Kasumi-1 (cell line): ENCODE data around the gene PKNOX1.
A peak's percentile ranks its signal among the peaks of the same experiment; 100 is the strongest.
"Not testable (repeated sequence)": the region's sequence is repeated elsewhere in the genome, so short reads cannot be mapped to it uniquely, and the experiment has no call there.

Experiments used
- DNase-seq, 2 experiments: peaks; one replicate each; lab custom pipeline; 2025; lab: John Stamatoyannopoulos, UW

PKNOX1 gene

DNA sequence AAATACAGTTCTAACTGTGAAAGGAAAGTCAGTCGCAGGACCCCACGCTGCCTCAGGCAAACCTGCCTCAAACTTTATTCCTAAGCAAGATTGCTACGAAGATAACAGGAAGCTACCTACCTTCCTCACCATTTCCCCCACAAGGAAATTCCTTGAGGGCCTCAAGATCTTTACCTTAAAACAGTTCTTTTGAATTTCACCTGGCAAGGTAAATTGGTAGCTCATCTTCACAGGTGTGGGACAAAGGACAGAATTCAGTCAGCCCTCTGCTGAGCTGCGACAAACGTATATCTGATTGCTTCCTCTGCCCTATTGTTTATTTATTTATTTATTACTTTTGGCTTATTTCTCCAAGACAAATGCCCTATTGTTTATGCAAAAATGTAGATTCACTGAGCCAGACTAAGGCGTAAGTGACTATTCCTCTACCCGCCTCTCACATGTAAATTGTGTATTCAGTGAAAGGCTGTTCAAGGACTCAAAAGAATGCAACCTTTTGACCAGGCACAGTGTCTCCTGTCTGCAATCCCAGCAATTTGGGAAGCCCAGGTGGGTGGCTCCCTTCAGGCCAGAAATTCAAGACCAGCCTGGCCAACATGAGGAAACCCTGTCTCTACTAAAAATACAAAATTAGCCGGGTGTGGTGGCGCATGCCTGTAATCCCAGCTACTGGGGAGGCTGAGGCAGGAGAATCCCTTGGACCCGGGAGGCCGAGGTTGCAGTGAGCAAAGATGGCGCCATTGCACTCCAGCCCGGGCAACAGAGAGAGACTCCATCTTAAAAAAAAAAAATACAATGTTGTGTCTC, 17.3 kb upstream of the PKNOX1 start:
- DNase-seq = no peak

DNA sequence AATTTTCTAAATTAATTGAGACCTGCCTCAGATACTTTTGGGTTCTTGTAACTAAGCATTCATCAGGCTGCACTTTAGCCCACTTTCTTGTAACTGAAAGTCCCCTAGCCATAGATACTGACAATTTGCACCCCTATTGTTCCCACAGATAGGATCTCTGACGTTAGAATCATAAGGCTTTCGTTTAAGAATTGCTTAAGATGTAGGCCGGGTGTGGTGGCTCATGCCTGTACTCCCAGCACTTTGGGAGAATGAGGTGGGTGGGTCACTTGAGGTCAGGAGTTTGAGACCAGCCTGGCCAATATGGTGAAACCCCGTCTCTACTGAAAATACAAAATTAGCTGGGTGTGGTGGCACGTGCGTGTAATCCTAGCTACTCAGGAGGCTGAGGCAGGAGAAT, 16.2 kb upstream of the PKNOX1 start:
- not testable (repeated sequence) for DNase-seq

DNA sequence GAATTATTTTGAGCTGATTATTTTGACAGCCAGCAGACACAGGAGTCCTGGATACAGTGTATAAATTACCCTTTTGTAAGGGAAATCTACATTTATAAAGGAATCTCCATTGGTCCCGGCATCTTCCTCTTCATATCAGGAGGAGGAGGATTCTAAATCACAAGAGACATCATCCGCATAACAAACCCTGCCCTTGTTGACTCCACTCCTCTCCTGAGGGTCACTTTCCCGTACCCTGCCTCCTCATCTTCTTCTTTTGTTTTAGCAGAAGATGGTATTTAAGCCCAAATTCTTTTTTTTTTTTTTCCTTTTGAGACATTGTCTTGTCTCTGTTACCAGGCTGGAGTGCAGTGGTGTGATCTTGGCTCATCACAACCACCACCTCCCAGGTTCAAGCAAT, 14.6 kb upstream of the PKNOX1 start:
- no peak for DNase-seq

DNA sequence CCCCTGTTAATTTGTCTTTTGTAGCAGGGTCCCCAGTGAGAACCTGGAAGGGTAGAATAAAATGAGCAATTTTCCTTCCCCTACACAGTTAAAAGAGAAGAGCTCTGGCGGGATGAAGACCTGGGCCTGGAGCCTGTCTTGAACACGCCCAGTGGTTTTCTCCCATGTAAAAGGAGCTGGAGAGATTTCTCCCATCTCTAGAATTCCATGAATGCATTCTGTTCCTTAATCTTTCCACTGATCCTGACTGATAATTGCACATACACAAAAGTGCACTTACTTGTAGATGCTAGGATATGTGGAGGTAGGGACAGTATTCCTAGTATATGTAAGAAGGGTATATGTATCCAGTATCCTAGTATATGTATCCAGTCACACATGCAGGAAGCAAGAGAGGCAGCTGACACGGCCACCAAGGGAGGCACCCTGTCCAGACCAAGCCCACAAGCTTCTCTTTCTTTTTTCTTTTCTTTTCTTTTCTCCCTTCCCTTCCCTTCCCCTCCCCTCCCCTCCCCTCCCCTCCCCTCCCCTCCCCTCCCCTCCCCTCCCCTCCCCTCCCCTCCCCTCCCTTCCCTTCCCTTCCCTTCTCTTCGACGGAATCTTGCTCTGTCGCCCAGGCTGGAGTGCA, 11.9 kb upstream of the PKNOX1 start:
- no peak for DNase-seq

- no peak for DNase-seq
Observed at GRCh38 chr21:42964086-42964485, 10.3 kb upstream of the PKNOX1 start.

DNA sequence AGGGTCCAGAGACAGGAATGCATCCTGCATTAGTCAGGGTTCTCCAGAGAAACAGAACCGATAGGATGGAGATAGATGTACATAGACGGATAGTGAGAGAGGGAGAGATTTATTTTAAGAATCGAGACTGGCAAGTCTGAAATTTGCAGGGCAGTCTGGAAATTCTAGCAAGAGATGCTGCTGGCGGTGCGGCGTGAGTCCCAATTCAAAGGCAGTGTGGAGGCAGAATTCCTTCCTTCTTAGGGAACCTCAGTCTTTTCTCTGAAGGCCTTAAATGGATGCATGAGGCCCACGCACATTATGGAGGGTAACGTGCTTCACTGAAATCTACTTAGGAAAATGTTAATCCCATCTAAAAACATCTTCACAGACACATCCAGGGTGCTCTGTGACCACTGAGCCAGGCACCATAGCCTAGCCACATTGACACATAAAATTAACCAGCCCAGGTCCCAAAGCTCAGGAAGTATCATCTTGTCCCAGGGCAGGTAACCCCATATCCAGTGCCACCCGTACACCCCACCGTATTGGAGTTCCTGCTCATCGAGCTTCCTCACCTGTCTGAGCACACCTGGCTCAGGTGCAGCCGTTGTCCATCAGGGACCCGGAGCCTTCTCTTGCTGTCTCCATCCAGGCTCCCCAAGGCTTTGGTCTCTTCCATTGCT, 9.7 kb upstream of the PKNOX1 start:
- DNase-seq = no peak

GRCh38 chr21:42965211-42965560, 9.2 kb upstream of the PKNOX1 start:
- DNase-seq = no peak

DNA sequence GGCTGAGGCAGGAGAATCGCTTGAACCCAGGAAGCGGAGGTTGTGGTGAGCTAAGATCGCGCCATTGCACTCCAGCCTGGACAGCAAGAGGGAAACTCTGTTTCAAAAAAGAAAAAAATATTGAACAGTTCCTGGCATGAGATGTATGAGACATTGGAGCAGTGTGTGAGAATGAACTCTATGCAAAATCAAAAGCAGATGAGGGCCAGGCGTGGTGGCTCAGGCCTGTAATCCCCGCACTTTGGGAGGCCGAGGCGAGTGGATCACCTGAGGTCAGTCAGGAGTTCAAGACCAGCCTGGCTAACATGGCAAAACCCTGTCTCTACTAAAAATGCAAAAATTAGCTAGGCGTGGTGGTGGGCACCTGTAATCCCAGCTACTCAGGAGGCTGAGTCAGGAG, 6.7 kb upstream of the PKNOX1 start:
- not testable (repeated sequence) for DNase-seq

DNA sequence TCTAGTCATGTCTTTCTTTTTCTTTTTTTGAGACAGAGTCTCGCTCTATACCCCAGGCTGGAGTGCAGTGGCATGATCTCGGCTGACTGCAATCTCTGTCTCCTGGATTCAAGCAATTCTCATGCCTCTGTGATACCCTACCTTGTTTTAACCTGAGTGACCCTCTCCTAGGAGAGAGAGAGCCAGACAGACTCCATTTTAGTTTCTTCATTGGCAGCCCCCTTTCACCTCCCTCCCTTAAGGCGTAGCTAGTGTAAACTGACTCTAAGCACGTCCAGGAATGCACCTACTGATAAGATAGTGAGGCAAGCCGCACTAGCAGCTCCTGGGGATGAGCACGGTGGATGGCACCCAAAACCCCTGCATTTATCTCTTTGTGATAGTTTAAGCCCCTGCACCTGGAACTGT, 5.2 kb upstream of the PKNOX1 start:
- no peak for DNase-seq

- no peak for DNase-seq
Observed at GRCh38 chr21:42970946-42971653, 3.3 kb upstream of the PKNOX1 start.

DNA sequence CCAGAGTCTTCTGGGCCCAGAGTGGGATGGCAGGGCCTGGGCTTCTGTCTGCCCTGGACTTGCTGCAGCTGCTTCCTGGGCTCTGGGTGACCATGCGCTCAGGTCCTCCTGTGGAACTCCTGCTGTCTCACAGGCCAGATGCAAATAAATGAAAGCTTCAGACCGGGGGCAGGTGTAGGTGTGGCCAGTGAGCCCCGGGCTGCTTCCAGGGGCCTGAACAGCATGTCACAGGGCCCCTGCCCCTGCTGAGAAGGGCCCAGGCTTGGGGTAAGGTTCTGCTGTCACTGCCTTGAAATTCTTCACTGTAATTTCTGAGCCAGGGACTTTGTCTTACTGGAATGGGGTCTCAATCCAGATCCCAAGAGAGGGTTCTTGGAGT, 2.5 kb upstream of the PKNOX1 start:
- DNase-seq = no peak

GRCh38 chr21:42973309-42973990, 912 bp upstream of the PKNOX1 start:
- no peak for DNase-seq

- DNase-seq = peak; percentile 47 to 54
Observed at GRCh38 chr21:42974832-42975820, 764 bp downstream of the PKNOX1 start.

GRCh38 chr21:42975886-42976608, 1.7 kb downstream of the PKNOX1 start:
- no peak for DNase-seq

DNA sequence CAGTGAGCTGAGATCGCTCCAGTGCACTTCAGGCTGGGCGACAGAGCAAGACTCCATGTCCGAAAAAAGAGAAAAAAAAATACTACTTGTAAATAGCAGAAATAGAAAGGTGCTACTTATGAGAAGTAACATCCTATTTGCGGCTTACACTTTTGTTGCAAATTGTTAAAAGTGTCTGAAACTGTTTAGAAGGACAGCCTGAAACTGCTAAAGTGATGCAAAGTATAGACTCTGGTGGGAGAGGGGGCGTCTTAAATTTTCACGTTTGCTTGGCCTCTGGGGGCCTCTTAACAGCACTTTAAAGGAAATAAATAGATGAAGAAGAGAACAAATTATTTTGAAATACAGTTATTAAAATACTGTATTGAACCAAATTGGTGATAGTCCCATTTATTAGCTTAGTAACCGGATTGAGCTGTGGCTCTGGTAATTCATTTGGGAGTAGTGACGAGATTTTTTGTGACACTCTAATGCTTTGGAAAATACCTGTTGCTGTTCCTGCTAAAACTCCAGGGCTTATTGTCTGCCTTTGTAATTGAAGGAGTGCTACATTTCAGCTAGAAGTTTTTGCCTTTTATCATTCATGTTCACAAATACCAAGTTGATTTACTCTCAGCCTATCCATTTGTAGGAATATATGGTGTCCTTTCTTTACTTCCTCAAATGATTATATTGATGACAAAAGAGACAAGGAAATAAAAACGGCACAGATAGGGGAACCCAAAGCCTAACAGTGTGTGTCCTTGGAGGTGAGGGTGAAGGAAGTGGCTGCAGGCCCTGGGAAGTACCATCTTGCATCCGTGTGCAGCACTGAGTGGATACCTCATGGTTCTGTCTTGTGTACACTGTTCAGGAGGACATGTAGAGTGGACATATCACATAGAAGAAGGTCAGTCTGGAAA, 6.2 kb downstream of the PKNOX1 start:
- DNase-seq = peak in 1 of 2 experiments; percentile 14

- no peak for DNase-seq
Observed at GRCh38 chr21:42981214-42981523, 6.8 kb downstream of the PKNOX1 start.

GRCh38 chr21:42981862-42982261, 7.5 kb downstream of the PKNOX1 start:
- no peak for DNase-seq

GRCh38 chr21:42983103-42983502, 8.7 kb downstream of the PKNOX1 start:
- no peak for DNase-seq

- DNase-seq = no peak
Observed at GRCh38 chr21:42983869-42984268, 9.5 kb downstream of the PKNOX1 start.
